Activated naive CD4-positive, alpha-beta T cell treated with anti-CD3 and anti-CD28 coated beads, Interleukin-2, amount 50 U/mL, for 24 hours (primary cell): ENCODE measurements around the gene DYRK3.

Experiments
- H3K27ac Mint-ChIP-seq: one replicate; pipeline ENCODE4 v1.8.0; 2021; ENCODE audit warnings: mild to moderate bottlenecking, mixed read lengths
- H3K27me3 Mint-ChIP-seq: one replicate; pipeline ENCODE4 v1.8.0; 2021; ENCODE audit warnings: mixed read lengths
- H3K36me3 Mint-ChIP-seq: one replicate; pipeline ENCODE4 v1.8.0; 2021; ENCODE audit warnings: mixed read lengths
- H3K4me1 Mint-ChIP-seq: one replicate; pipeline ENCODE4 v1.8.0; 2021; ENCODE audit warnings: mixed read lengths
- H3K4me3 Mint-ChIP-seq: one replicate; pipeline ENCODE4 v1.8.0; 2021; ENCODE audit warnings: mild to moderate bottlenecking, mixed read lengths
- H3K9me3 Mint-ChIP-seq: one replicate; pipeline ENCODE4 v1.8.0; 2021; ENCODE audit warnings: mixed read lengths

The DYRK3 gene

GRCh38 chr1:206663832-206664652, 28.7 kb downstream of the DYRK3 start:
- H3K9me3 Mint-ChIP-seq = no peaks in the 10 kb centered on the region
- no peak overlapping the region for H3K4me3 Mint-ChIP-seq
- no peaks in the 10 kb centered on the region for H3K36me3 Mint-ChIP-seq
- H3K27ac Mint-ChIP-seq = no peak overlapping the region
- H3K4me1 Mint-ChIP-seq = peaks cover 15% of the 10 kb centered on the region
- peaks cover 11% of the 10 kb centered on the region for H3K27me3 Mint-ChIP-seq

- Mint-ChIP-seq H3K4me3 (no peak overlapping the region), H3K27ac (no peak overlapping the region), H3K9me3 (no peaks in the 10 kb centered on the region), H3K27me3 (peaks cover 11% of the 10 kb centered on the region), H3K4me1 (peaks cover 15% of the 10 kb centered on the region), H3K36me3 (no peaks in the 10 kb centered on the region)
These were observed 29.4 kb downstream of the DYRK3 start for GRCh38 chr1:206664740-206665139.

DNA sequence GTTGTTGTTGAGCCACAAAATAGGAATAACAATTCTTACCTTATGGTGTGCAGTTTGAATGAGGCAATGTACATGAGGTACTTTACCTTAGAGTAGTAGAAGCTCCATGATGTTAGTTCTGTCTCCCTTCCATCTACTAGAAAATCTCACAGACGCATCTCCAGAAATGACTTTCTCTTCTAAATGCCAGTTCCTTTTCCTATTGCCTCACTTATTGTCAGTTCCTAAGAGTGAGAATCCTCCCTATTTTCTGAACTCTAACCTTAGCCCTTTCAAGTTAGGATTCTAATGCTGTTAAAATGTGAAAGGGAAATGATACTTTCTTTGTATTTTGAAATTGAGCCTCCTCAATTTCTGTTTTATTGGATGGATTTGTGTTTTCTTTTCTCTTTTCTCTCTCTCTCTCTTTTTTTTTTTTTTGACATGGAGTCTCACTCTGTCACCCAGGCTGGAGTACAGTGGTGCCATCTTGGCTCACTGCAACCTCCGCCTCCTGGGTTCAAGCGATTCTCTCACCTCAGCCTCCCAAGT, 30.8 kb downstream of the DYRK3 start:
- Mint-ChIP-seq H3K36me3 (no peaks in the 10 kb centered on the region), H3K27ac (no peak overlapping the region), H3K27me3 (peaks cover 11% of the 10 kb centered on the region), H3K4me3 (no peak overlapping the region), H3K4me1 (peaks cover 15% of the 10 kb centered on the region), H3K9me3 (no peaks in the 10 kb centered on the region)

GRCh38 chr1:206666954-206667665, 31.8 kb downstream of the DYRK3 start:
- H3K9me3 Mint-ChIP-seq = no peaks in the 10 kb centered on the region
- no peak overlapping the region for H3K4me3 Mint-ChIP-seq
- H3K27me3 Mint-ChIP-seq = peaks cover 11% of the 10 kb centered on the region
- no peaks in the 10 kb centered on the region for H3K36me3 Mint-ChIP-seq
- peaks cover 15% of the 10 kb centered on the region for H3K4me1 Mint-ChIP-seq
- no peak overlapping the region for H3K27ac Mint-ChIP-seq

DNA sequence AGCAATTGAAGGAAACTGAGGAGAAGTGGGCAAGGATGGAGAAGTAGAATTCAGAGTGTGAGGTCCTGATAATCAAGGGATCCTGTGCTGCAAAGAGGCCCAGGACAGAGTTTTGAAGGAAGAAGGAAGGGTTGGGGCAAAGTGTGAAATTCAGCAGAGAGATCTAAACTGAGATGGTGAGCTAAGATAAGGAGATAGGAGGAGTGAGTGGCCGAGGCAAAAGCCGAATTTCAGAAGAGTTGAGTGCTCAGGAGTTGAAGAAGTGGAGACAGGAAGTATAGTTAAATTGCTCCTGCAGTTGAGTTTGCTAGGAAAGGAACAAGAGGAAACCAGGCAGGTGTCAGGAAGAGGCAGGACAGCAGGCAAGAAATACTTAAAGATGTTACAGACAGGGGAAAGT, 33.0 kb downstream of the DYRK3 start:
- H3K27ac Mint-ChIP-seq = no peak overlapping the region
- H3K9me3 Mint-ChIP-seq = no peaks in the 10 kb centered on the region
- peaks cover 4% of the 10 kb centered on the region for H3K27me3 Mint-ChIP-seq
- no peak overlapping the region for H3K4me3 Mint-ChIP-seq
- H3K4me1 Mint-ChIP-seq = peaks cover 9% of the 10 kb centered on the region
- H3K36me3 Mint-ChIP-seq = no peaks in the 10 kb centered on the region

GRCh38 chr1:206668874-206669410, 33.6 kb downstream of the DYRK3 start:
- Mint-ChIP-seq H3K9me3 (no peaks in the 10 kb centered on the region), H3K4me1 (peaks cover 9% of the 10 kb centered on the region), H3K27ac (no peak overlapping the region), H3K4me3 (no peak overlapping the region), H3K36me3 (no peaks in the 10 kb centered on the region), H3K27me3 (peaks cover 4% of the 10 kb centered on the region)

DNA sequence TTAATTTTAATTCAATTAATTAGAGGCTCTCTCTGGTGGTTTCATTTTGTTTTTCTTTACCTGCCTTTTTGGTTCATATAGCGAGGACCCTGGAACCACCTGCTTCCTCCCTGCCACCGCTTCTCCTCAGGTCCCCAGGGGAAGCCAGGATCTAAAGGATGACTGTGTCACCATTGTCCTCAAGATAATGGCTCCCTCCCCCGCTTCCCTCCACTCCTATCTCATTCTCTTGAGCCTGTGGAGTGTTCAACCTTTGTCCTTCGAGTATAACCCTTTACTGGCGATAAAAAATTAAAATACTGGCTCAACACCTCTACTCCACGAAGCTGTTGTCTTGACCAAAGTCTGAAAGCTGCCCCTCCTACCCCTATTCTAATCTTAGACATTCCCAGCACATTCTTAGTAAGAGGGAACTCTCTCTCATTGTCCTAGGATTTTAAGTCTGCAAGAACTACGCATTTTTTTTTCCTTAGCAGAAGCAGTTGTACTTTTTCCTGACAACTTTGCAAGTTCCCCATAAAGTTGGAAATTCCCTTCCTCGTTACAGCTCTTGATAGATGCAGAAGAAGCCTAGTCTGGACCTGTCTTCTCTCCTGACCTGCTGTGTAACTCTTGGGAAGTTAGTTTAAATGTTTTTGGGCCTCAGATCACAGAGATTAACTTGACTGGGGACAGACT, 36.8 kb downstream of the DYRK3 start:
- Mint-ChIP-seq H3K4me3 (no peak overlapping the region), H3K27me3 (no peaks in the 10 kb centered on the region), H3K27ac (no peak overlapping the region), H3K4me1 (peaks cover 5% of the 10 kb centered on the region), H3K36me3 (no peaks in the 10 kb centered on the region), H3K9me3 (no peaks in the 10 kb centered on the region)

DNA sequence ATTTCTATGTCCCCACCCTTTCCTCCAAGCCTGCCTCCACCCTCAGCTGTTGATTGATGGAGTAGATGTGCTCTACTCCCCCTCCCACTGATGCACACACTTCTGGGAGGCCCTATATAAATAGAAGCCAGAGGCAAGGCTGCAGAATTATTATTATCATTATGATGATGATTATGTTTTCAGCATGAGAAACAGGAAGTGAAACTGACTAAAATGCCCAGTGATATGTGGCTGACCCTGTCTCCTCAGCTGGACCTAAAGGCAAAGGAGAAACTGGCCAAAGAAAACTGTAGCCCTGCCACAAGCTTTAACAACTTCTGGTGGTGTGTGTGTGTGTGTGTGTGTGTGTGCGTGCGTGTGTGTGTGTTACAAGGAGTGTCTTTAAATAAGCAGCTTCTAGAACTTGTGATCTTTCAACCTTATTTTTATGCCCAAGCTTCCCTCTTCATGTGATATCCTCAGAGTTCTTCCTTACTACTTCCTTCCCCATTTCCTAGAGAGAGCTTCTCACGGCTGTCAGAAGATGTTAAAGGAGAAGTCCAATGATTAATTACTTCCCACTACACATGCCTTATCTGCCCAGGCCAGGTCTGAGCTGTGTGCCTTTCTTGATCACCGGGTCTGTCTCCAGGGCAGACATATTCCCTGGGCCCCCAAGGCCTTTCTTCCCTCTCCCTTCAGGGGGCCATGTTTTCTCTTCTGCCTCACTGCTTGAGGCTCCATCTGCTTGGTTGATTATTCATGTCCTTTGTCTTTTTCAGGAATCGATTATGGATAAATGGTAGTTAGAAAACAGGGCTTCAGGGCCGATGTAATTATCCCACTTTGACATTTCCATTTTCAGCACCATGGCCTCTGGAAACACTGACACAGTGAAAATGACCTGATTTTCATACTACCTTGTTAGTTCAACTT, 37.8 kb downstream of the DYRK3 start:
- no peaks in the 10 kb centered on the region for H3K27me3 Mint-ChIP-seq
- no peaks in the 10 kb centered on the region for H3K9me3 Mint-ChIP-seq
- peaks cover 4% of the 10 kb centered on the region for H3K4me1 Mint-ChIP-seq
- H3K4me3 Mint-ChIP-seq = no peak overlapping the region
- H3K27ac Mint-ChIP-seq = no peak overlapping the region
- no peaks in the 10 kb centered on the region for H3K36me3 Mint-ChIP-seq

- no peak overlapping the region for H3K27ac Mint-ChIP-seq
- no peaks in the 10 kb centered on the region for H3K27me3 Mint-ChIP-seq
- no peak overlapping the region for H3K4me3 Mint-ChIP-seq
- H3K36me3 Mint-ChIP-seq = no peaks in the 10 kb centered on the region
- H3K4me1 Mint-ChIP-seq = no peaks in the 10 kb centered on the region
- no peaks in the 10 kb centered on the region for H3K9me3 Mint-ChIP-seq
These were observed 38.9 kb downstream of the DYRK3 start for GRCh38 chr1:206674236-206674635.

- H3K27ac Mint-ChIP-seq = peak overlapping the region; percentile 44
These were observed 39.4 kb downstream of the DYRK3 start for GRCh38 chr1:206674745-206675175.

GRCh38 chr1:206676499-206676898, 41.2 kb downstream of the DYRK3 start:
- H3K9me3 Mint-ChIP-seq = no peaks in the 10 kb centered on the region
- H3K36me3 Mint-ChIP-seq = no peaks in the 10 kb centered on the region
- no peak overlapping the region for H3K4me3 Mint-ChIP-seq
- H3K4me1 Mint-ChIP-seq = peaks cover 9% of the 10 kb centered on the region
- no peaks in the 10 kb centered on the region for H3K27me3 Mint-ChIP-seq
- no peak overlapping the region for H3K27ac Mint-ChIP-seq

More at GRCh38 chr1:206674745-206675175, 39.4 kb downstream of the DYRK3 start:
- peaks cover 1% of the 10 kb centered on the region for H3K4me1 Mint-ChIP-seq
- no peak overlapping the region for H3K4me3 Mint-ChIP-seq
- H3K9me3 Mint-ChIP-seq = no peaks in the 10 kb centered on the region
- no peaks in the 10 kb centered on the region for H3K27me3 Mint-ChIP-seq
- H3K36me3 Mint-ChIP-seq = no peaks in the 10 kb centered on the region

GRCh38 chr1:206678490-206678889, 43.2 kb downstream of the DYRK3 start:
- H3K27me3 Mint-ChIP-seq = no peaks in the 10 kb centered on the region
- no peak overlapping the region for H3K4me3 Mint-ChIP-seq
- H3K27ac Mint-ChIP-seq = no peak overlapping the region
- no peaks in the 10 kb centered on the region for H3K9me3 Mint-ChIP-seq
- no peaks in the 10 kb centered on the region for H3K36me3 Mint-ChIP-seq
- peaks cover 9% of the 10 kb centered on the region for H3K4me1 Mint-ChIP-seq

GRCh38 chr1:206679738-206680211, 44.4 kb downstream of the DYRK3 start:
- Mint-ChIP-seq H3K9me3 (no peaks in the 10 kb centered on the region), H3K27me3 (no peaks in the 10 kb centered on the region), H3K27ac (no peak overlapping the region), H3K36me3 (no peaks in the 10 kb centered on the region), H3K4me3 (no peak overlapping the region), H3K4me1 (peaks cover 15% of the 10 kb centered on the region)

DNA sequence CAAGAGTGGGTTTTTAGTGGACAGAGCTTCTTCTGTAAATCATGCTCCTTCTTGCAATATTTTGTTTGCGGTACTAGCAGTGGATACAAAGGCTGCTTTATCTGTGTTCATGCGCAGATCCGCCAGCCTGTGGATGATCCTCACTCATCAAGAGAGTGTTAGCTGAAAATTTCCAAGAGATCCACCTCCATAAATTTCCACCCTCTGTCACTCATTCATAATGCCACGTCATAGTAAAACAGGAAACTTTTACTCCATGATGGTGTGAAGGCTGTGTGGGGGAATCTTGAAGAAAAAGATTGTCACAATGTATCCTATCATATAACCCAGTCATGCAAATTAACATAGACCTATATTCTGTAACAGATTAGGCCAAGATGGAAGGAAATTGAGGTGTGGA, 44.9 kb downstream of the DYRK3 start:
- no peaks in the 10 kb centered on the region for H3K9me3 Mint-ChIP-seq
- H3K27me3 Mint-ChIP-seq = no peaks in the 10 kb centered on the region
- H3K4me3 Mint-ChIP-seq = no peak overlapping the region
- peaks cover 15% of the 10 kb centered on the region for H3K4me1 Mint-ChIP-seq
- no peak overlapping the region for H3K27ac Mint-ChIP-seq
- no peaks in the 10 kb centered on the region for H3K36me3 Mint-ChIP-seq
